HG03520 (cell line): ENCODE results near the gene AUTS2.

Experiments used
- ATAC-seq: cut with Tn5 transposase; IDR thresholded peaks from one replicate; pipeline ENCODE4 v1.9.1; 2021; ENCODE audit warnings: mild to moderate bottlenecking, moderate library complexity; ENCODE audit not compliant: unreplicated experiment

Gene AUTS2

DNA sequence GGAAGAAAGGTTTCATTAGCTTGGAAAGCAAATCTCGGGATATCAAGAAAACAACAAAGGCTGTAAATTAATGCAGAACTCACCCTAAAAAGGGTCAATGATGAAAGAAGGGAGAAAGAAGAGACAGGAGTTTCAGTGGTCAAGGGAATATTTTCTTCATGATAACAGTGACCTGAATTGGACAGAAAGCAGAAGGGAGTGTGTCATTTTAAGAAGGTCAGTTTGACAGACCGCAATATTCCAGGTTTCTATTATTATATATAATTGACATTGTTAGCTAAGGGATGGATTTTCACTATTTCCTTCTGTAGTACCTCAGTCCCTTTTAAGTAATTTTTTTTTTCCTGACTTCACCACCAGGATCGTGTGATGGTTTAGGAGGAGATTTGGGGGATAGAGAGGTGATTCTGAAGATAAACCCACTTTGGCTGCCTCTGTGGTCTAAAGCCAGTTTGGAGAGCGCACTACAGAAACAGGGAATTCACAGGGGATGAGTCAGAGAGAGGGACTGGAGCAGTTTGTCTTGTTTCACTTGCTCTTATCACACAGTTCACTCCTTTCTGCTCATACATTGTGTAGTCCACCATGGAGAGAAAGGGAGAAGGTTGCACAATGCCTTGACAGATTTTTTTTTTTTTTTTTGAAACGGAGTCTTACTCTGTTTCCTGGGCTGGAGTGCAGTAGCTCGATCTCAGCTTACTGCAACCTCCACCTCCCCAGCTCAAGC, 417.9 kb downstream of the AUTS2 start:
- ATAC-seq: no peak

DNA sequence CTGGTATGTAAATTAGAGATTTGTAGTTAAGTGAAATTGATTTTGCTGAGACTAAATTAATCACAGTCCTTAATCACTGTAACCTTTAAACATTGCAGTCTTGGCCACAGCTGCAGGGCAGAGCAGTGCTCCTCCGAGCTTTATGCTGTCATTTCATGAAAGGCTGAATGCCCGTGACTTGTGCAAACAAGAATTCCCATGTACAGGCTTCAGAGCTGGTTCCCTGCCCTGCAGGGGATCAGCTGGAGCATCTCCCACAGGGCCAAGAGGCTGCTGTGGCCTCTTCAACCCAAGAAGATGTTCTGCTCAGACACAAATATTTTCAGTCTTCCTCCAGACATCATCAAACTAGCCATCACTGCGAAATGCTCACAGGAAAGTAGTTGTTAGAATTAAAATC, 419.1 kb downstream of the AUTS2 start:
- ATAC-seq: no peak

DNA sequence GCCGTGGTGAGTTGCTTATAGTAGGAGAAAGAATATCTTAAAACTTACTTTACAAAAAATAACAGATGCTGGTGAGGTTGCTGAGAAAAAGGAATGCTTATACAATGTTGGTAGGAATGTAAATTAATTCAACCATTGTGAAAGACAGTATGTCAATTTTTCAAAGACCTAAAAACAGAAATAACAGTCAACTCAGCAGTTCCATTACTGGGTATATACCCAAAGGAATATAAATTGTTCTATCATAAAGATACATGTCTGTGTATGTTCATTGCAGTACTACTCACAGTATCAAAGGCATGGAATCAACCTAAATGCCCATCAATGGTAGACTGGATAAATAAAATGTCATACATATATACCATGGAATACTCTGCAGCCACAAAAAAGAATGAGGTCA, 420.4 kb downstream of the AUTS2 start:
- ATAC-seq: no peak

DNA sequence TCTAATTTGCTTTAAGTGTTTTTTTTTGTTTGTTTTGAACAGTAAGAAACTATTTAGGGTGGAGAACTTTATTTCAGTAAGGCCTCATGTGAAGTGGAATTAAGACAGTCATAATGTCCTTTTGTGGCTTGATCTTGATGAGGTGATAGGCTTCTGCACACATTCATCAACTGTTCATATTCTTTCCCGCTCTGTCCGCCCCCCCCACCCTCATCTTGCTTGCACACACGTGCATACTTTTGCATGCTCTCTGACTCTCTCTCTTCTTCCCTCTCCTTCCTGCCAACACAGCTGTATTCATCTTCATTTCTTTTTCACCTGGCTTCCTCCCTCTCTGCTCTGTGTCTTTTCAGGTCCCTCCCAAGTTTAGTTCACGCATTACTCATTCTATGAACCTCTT, 429.6 kb downstream of the AUTS2 start:
- ATAC-seq: no peak

DNA sequence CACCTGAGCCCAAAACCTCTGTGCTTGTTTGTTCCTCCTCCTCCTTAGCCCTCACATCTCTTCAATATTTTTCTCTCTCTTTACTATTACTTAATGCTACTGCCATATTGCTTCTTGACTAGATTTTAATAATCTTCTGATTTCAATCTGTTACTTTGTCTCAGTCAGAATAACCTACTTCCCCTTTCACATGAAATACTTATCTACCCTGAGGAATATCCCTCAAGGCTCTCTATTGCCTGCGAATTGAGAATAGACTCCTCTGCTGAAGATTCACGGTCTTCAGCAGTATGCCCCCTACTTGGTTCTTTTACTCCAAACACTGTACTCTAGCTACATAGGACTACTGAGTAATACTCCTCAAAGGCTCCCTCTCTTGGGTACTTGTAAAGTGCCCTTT, 430.3 kb downstream of the AUTS2 start:
- no peak for ATAC-seq

DNA sequence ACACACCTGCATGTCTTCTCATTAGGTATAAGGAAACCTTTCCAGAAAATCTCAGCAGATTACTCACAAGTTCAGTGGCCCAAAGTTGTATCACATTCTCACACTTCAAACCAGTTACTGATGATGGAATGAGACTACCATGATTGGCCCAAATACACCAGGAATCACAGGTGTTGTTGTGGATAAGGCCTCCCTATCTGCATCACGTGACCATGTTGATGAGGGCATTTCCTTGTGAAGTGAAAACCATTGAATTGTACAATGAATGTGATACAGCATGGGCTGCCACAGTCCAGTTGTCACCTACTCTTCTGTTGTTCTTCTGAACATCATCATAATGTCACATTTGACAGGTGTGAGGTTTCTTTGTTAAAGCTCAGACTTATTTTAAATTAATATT, 431.7 kb downstream of the AUTS2 start:
- no peak for ATAC-seq

DNA sequence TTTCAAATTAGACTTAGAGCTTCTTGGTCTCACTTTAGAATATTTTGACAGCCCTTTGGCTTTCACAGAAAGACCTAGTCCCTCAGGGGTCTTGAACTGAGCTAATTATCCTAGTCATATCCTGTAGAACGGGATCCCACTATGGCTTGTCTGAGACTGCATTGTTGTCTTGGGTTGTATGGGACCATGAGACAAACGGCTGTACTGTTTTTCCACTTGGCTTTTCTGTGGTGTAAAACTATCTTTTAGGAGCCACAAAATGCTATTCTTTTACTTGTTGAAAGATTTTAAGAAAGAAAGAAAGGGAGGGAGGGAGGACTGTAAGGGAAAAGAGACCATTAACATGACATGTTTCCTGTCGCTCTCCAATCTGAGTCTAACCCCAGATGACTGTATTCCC, 432.5 kb downstream of the AUTS2 start:
- ATAC-seq: no peak

DNA sequence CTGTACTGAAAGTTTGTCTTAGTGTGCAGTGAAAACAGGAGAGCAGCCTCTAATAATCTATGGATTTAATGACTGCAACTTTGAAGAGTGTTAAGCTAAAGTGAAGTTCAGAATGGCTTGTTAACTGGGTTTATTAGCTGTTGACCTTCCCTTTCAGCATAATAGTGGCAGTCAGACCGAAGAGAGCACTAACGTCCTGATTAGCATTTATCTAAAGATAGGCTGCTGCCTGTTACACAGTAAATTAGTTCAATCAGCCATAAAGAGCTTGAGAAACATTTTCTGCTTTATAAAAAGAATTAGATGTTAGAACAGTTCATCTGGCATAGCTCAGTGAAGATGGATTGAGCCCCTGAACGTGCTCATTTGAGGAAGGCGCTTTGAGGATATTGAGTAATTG, 433.0 kb downstream of the AUTS2 start:
- ATAC-seq: no peak

DNA sequence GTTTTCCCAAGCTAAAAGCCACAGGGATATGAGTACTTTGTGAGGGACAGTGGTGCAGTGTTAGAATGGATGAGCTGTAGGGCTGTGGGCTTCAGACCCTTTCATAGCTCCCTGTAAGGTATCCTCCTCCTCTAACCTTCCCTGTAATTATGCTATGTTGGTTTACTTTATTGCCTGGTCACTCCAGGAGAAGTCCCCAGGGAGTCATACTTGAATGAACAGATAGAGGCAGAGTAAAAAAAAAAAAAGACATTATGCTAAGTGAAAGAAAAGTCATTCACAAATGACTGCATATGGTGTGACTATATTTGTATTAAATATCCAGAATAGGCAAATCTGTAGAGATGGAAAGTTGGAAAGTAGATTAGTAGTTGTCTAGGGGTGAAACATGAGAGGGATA, 434.4 kb downstream of the AUTS2 start:
- no peak for ATAC-seq

DNA sequence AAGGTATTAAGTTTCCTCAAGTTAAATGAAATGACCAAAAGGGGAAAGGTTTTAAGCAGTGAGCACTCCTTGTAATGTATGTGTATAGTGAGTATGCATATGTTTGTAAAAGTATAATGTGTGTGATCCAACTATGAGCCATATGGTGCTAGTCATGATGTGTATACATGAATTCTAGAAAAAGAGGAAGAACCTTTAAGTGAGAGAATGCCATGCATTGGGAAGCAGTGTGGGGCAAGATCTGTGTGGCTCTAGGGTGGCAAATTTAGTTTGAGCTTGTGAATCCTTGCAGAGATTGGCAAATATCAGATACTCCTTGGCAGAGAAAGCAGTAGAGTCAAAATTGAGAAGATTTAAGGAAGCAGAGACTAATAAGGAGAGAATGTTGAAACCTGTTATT, 435.0 kb downstream of the AUTS2 start:
- ATAC-seq: no peak

DNA sequence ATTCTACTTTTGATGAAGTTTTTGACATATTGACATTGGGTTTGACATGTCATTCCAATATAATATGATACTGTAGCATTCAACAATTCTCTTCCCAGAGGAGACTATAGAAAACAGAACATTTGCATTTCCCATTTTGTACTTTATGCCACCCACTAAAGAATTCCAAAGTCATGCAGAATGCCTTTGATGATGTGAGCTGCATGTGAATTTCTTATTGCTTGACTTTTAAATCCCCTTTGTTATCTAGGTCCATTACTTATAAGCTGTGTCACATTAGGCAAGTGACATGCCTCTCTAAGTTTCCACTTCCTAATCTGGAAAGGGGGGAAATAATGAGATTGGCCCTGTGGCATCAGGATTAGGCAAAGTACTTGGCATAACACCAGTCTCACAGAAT, 436.7 kb downstream of the AUTS2 start:
- no peak for ATAC-seq

DNA sequence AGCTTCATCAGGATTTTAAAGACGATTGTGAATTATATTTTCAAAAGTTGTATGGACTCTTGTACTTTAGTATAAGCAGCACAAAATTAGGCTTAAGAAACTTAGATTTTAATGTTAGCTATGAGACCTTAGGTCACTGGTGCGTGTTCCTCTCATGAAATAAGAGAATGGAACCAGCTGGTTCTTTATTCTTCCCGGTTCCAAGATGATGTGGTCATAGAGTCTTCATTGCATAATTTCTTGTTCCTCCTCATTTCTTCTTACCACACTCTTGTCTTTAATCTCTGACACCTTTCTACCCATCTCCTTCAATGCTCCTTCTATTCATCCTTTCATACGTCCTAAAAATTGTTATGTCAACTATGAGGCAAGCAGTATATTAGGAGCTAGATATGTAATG, 437.2 kb downstream of the AUTS2 start:
- no peak for ATAC-seq

DNA sequence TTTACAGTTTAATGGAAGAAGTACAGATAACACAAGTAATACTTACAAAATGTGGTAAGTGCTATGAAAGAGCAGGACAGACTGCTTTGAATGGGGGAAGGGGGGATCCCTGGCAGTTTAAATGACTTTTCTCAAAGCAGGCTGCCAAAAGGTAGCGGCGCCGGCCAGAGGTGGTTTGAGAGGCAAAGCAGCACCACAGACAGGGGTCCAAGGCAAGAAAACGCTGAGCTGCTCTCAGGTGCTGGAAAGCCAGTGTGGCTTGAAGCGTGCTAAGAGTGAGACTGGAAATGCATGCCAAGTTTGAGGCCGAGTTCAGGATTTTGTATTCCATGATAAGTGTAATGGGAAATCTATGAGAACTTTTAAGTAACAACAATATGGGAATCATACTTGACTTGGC, 437.7 kb downstream of the AUTS2 start:
- no peak for ATAC-seq

DNA sequence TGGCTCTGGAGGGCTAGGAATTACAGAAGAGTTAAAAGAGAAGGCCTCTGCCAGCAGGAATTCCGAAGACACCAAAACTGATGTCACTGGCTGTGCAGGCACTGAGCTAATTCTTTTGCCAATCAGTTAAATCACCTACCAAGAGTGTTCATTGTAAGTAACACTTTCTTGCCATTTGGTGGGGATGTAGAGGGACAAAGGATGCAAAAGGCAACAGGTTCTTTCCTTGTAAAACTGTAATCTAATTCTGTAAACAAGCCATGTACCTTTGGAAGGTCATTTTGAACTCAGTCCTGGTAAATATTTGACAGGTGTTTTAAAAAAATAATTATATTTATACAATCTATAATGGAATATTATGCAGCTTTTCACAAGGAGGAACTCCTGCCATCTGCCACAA, 438.4 kb downstream of the AUTS2 start:
- no peak for ATAC-seq

DNA sequence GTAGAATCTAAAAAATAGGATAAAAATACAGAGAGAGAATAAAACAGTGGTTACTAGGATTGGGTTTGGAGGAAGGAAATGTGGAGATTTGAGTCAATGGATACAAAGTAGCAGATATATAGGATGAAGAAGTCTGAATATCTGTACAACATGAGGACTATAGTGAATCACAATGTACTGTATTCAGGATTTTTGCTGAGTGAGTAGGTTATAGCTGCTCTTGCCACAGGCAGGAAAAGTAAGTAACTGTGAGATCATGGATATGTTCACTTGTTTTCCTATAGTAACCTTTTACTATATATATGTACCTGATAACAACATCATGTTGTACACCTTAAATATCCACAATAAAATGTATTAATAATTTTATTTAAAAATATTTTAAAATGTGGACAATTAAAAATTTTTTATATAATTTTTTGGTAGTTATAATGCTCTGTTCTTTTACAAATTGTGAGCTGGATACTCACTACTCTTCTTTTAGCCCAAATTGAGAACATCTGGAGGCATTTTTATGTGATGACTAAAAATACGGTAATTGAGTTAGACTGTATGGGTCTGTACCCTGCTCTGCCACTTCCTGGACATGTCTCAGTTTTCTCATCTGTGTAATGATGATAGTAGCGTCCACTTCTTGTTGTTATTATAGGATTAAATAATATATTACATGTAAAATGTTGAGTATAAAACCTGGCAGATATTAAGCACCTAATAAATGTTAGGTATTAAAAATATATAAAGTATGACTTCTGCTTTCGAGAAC, 439.1 kb downstream of the AUTS2 start:
- ATAC-seq: no peak

DNA sequence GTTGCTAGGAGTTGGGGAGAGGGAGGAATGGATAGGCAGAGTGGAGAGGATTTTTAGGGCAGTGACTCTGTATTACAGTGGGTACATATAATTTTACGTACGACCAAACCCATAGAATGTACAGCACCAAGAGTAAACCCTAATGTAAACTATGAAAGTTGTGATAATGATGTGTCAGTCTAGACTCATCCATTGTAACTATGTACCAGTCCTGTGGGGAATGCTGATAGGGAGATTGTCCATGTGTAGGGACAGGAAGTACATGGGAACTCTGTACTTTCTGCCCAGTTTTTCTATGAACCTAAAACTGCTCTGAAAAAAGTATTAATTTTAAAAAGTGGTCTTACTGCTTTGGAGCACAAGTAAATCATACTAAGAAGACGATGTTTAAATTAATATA, 441.8 kb downstream of the AUTS2 start:
- no peak for ATAC-seq

DNA sequence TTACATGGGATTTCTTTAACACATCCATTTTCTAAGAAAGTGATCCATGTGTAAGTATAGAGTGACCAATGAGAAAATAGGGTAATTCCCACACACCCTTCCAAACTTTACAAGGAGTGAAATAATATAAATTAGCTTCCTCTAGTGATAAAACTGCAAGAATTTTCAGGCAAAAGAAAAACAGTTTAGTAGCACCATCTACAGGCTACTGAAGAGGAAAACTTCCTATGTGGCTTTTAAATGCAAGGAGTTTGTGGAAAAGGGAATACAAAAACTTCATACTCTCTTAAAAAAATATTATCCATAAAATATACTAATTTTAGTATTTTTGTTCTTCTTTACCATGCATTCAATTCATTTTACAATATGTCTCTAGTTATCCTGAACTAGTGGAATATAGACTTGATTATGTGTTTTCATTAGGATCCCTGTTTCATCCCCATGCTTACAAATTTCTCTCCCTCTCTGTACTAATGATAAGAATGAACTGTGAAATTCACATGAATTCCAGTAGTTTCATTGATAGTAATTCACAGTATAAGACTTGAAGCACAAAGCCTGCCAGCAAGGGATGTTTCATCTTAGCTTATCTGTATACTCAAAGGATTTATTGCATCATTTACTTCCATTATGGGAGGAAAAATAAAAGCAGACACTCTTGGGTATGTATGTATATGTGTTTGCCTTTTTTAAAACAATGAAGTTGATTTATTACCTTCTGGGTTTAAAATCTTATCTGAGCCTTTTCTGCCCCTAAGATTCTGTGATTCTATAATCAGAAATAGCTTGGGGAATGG, 442.9 kb downstream of the AUTS2 start:
- no peak for ATAC-seq

DNA sequence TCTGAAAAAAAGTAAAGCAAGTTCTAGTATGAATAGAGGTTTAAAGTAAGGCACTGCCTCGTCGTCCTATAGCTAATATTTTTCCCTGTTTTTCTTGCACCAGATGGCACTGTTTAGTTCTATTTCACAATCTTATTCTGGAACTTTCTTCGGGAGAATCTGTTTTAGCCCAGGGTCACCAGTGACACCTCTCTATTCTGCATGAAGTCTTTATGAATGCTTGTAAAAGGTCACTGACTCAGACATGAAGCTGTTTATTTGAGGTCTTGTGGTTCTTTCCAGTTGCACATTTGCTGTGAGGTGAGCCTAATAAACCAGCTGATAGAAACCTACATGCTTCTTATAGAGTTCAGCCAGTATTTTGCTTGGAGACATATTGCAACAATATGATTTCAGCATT, 444.3 kb downstream of the AUTS2 start:
- ATAC-seq: no peak

DNA sequence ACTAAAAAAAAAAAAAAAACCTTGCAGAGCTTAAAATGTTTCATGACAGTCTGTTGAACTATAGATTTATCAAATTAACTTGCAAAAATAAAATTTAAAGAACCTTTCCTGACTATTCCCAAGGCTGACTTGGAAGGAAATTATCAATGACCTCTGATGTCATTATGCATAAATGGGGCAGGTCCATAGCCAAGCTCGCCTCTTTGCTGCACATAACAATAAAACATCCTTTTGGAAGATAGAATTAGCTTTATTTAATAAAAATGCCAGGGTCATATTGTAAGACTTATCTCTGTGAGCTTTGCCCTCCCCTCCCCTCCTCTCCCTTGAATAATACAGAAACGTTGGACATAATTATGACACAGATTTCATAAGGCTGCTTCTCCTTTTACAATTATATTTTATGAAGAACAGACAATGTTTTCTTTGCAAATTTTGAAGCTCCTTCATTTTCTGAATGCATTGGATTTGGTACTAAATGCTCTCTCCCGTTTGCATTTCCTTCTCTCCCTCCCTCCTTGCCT, 444.8 kb downstream of the AUTS2 start:
- ATAC-seq: no peak

DNA sequence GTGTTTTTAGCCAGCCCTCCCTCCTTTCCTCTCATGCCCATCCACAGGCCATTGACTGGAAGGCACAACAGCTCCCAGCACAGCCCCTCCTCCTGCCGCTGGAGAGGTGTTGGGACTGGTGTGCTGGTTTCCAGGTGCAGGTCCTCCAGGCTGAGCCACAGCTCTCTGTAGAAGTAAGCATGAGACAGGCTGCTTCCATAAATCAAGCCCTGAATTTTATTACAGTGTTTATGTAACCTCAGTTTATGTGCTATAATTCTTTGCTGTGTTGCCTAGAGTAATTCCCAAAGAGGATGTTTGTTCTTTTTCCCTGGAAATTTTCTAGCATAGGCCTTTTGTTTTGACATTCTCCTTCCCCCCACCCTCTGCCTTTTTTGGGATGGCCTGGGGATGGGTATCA, 445.8 kb downstream of the AUTS2 start:
- no peak for ATAC-seq

DNA sequence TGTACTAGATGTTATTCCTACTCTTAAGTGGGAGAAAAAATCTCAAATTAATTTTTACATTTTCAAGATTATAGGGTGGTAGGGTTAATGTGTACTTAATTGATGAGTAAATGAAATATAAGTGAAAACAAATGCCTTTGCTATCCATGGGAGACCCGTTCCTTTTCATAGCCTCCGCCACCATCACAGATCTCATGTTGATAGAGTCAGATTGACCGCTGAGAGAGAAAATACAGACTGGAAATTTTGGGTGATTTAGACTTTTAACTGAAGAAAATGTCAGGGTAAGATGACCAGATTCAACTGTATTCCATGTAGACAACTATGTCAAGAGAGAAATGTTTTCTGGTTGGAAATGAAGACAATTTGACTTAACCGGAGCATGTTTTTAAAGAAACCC, 446.2 kb downstream of the AUTS2 start:
- ATAC-seq: no peak

DNA sequence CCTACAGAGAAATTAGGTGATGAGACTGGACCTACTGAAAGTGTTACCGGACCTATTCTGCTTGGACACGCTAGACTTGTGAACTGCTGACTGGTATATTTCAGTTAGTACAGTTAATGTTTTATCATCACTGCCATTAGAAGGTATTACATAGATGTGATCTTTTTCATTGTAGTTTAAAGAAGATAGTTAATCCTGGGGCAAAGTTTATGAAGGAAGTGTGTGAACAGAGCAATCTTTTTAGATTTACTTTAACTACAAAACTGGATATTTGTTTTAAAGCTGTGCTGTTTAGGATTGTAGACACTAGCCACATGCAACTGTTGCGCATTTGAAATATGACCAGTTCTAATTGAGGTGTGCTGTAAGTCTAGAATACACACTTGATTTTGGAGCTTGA, 446.7 kb downstream of the AUTS2 start:
- no peak for ATAC-seq
